ENCODE measurements around the gene DNAJC3.
"Not testable (repeated sequence)": the region's sequence is repeated elsewhere in the genome, so short reads cannot be mapped to it uniquely, and the experiment has no call there.

Gene DNAJC3

DNA sequence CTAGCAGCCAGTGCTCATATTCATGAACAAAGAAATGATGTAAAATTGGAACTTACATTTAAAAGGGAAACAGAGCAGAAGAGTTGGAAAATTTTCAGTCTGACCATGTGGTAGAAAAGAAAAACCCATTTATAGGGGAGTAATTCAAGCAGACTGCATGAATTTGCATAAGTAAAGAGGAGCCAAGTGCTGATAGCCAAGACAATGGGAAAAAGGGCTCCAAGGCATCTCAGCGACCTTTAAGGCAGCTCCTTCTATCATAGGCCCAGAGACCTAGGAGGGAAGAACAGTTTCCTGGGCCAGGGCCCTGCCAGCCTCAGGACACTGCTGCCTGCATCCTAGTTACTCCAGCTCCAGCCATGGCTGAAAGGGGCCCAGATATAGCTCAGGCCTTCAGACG, 7.5 kb downstream of the DNAJC3 start:
- no peaks in the 10 kb centered on the region for H3K36me3 ChIP-seq (ENCODE audit: insufficient read depth, low read length)
- no peak overlapping the region for H3K4me3 ChIP-seq (ENCODE audit: low read length)
- no peaks in the 10 kb centered on the region for H3K4me1 ChIP-seq (ENCODE audit: insufficient read depth, low read length)
- peaks cover 7% of the 10 kb centered on the region for H3K9me3 ChIP-seq (ENCODE audit: low read length)
- no peaks in the 10 kb centered on the region for H3K27me3 ChIP-seq (ENCODE audit: insufficient read depth, low read length)
- no peak overlapping the region for H2AFZ ChIP-seq (ENCODE audit: low read depth, low read length)

DNA sequence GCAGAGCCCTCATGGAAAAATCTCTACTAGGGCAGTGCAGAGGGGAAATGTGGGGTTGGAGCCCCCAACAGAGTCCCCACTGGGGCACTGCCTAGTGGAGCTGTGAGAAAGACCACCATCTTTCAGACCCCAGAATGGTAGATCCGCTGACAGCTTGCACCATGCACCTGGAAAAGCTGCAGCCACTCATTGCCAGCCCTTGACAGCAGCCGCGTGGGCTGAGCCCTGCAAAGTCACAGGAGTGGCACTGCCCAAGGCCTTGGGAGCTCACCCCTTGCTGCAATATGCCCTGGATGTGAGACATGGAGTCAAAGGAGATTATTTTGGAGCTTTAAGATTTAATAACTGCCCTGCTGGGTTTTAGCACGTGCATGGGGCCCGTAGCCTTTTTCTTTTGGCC, 8.0 kb downstream of the DNAJC3 start:
- not testable (repeated sequence) for H3K9me3 ChIP-seq (ENCODE audit: low read length); H3K27me3 ChIP-seq (ENCODE audit: insufficient read depth, low read length); H2AFZ ChIP-seq (ENCODE audit: low read depth, low read length); H3K36me3 ChIP-seq (ENCODE audit: insufficient read depth, low read length); H3K4me3 ChIP-seq (ENCODE audit: low read length); H3K4me1 ChIP-seq (ENCODE audit: insufficient read depth, low read length)

DNA sequence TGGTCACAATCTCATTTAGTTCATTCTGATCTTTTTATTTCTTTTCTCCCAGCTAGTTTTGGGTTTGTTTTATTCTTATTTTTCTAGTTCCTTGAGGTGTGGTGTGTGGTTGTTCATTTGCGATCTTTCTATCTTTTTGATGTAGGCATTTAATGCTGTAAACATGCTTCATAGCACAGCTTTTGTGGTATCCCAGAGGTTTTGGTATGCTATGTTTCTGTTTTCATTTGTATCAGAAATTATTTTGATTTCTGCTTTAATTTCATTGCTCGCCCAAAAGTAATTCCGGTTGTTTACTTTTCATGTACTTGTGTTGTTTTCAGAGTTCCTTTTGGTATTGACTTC, 12.6 kb downstream of the DNAJC3 start:
- H3K4me3 ChIP-seq (ENCODE audit: low read length): no peak overlapping the region

DNA sequence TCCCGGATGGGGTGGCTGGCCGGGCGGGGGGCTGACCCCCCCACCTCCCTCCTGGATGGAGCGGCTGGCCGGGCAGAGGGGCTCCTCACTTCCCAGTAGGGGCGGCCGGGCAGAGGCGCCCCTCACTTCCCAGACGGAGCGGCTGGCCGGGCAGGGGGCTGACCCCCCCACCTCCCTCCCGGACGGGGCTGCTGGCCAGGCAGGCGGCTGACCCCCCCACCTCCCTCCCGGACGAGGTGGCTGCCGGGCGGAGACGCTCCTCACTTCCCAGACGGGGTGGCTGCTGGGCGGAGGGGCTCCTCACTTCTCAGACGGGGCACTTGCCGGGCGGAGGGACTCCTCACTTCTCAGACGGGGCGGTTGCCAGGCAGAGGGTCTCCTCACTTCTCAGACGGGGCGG, 14.0 kb downstream of the DNAJC3 start:
- H3K9me3 ChIP-seq (ENCODE audit: low read length); H3K27me3 ChIP-seq (ENCODE audit: insufficient read depth, low read length); H2AFZ ChIP-seq (ENCODE audit: low read depth, low read length); H3K36me3 ChIP-seq (ENCODE audit: insufficient read depth, low read length); H3K4me3 ChIP-seq (ENCODE audit: low read length); H3K4me1 ChIP-seq (ENCODE audit: insufficient read depth, low read length): not testable (repeated sequence)

More for the DNA sequence above, 12.6 kb downstream of the DNAJC3 start:
- H2AFZ ChIP-seq (ENCODE audit: low read depth, low read length): no peak overlapping the region
- no peaks in the 10 kb centered on the region for H3K4me1 ChIP-seq (ENCODE audit: insufficient read depth, low read length)
- H3K27me3 ChIP-seq (ENCODE audit: insufficient read depth, low read length): no peaks in the 10 kb centered on the region
- no peaks in the 10 kb centered on the region for H3K36me3 ChIP-seq (ENCODE audit: insufficient read depth, low read length)
- H3K9me3 ChIP-seq (ENCODE audit: low read length): peaks cover 5% of the 10 kb centered on the region

DNA sequence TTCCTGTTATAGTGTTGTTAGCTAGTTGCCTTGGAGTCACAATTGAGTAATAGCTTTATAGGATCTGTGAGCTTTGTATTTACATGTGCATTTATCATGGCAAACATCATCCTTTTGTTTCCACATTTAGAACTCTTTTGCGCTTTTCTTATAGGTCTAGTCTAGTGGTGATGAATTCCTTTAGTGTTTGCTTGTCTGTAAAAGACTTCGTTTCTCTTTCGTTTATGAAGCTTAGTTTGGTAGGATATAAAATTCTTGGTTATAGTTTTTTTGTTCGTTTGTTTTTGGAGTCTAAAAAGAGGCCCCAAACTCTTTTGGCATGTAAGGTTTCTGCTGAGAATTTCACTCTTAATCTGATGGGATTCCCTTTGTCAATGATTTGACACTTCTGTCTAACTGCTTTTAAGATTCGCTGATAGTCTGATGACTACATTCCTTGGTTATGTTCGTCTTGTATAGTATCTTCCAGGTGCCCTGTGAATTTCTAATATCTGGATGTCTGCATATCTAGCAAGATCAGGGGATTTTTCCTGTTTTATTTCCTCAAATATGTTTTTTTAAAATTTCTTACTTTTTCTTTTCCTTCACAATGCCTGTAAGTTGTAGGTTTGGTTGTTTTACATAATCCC, 20.2 kb downstream of the DNAJC3 start:
- H3K27me3 ChIP-seq (ENCODE audit: insufficient read depth, low read length): no peaks in the 10 kb centered on the region
- no peak overlapping the region for H3K4me3 ChIP-seq (ENCODE audit: low read length)
- no peak overlapping the region for H2AFZ ChIP-seq (ENCODE audit: low read depth, low read length)
- no peaks in the 10 kb centered on the region for H3K36me3 ChIP-seq (ENCODE audit: insufficient read depth, low read length)
- H3K9me3 ChIP-seq (ENCODE audit: low read length): no peaks in the 10 kb centered on the region
- H3K4me1 ChIP-seq (ENCODE audit: insufficient read depth, low read length): no peaks in the 10 kb centered on the region

DNA sequence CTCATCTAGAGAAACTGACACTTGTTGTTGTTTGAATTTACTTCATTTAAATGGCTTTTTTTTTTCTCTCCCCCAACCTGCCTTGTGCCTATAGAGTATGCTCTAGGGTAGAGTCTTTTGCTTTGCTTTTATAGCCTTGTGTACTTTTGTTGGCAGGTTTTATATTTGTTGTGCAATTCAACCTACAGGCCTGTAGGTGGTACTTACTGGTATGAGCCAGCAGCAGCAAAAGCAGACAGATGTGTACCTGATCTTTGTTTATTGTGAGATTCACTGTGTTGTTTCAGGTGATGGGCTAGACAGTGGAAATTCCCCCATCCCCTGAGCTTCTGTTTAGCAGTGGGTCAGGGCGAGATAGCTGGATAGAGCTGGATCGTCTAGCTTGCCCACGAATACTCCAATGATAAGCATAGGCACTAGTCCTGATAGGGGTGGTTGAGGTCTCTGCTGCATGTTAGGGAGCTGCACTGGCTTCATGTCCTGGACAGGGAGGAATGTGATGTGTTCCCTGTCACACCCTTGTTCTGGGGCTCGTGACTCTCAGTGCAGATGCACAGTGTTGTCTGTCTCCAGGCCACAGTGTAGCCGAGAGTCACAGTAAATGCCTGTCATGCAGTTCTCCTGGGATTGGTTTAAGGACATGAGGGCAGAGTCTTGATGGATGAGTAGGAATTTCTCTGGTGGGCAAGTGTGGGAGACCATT, 21.3 kb downstream of the DNAJC3 start:
- H3K9me3 ChIP-seq (ENCODE audit: low read length): no peaks in the 10 kb centered on the region
- no peak overlapping the region for H2AFZ ChIP-seq (ENCODE audit: low read depth, low read length)
- H3K36me3 ChIP-seq (ENCODE audit: insufficient read depth, low read length): no peaks in the 10 kb centered on the region
- no peak overlapping the region for H3K4me3 ChIP-seq (ENCODE audit: low read length)
- no peaks in the 10 kb centered on the region for H3K27me3 ChIP-seq (ENCODE audit: insufficient read depth, low read length)
- no peaks in the 10 kb centered on the region for H3K4me1 ChIP-seq (ENCODE audit: insufficient read depth, low read length)

DNA sequence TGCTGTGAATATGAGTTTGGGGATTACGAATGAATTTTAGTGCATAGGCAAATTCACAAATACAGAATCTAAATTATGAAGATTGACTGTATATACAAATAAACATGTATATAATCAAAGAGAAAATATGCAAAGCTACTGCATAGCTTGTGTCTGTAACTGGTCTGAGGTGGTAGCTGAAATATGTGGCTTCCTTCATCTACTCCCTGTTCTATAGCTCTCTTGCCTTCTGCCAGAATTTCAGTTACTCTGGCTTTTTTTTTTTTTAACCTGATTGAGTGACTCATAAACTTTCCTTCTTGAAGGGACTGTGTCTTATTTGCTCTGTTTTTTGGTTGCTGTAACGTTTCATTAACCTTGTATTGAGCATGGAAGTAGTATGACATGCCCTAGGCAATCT, 26.6 kb downstream of the DNAJC3 start:
- Histone ChIP-seq H3K4me1 (ENCODE audit: insufficient read depth, low read length) (no peaks in the 10 kb centered on the region), H3K9me3 (ENCODE audit: low read length) (no peaks in the 10 kb centered on the region), H3K4me3 (ENCODE audit: low read length) (no peak overlapping the region), H3K27me3 (ENCODE audit: insufficient read depth, low read length) (no peaks in the 10 kb centered on the region), H3K36me3 (ENCODE audit: insufficient read depth, low read length) (no peaks in the 10 kb centered on the region), H2AFZ (ENCODE audit: low read depth, low read length) (no peak overlapping the region)

DNA sequence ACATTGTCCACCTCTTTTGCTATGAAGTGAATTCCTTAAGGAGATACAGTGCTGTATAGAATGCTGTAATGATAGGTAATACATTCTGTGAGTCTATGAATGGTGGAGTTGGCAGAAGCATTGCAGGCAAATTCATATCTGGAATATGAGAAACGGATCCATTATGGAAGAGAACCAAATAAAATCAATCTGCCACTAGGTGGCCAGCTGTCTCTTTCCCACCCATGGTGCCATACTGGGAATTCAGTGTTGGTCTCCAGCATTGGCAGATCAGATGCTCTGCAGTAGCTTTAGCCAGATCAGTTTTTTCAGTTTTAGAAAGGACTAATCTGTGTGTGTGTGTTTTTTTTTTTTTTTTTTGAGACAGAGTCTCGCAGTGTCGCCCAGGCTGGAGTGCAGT, 27.6 kb downstream of the DNAJC3 start:
- H3K9me3 ChIP-seq (ENCODE audit: low read length): no peaks in the 10 kb centered on the region
- H3K27me3 ChIP-seq (ENCODE audit: insufficient read depth, low read length): no peaks in the 10 kb centered on the region
- H3K4me3 ChIP-seq (ENCODE audit: low read length): no peak overlapping the region
- H3K36me3 ChIP-seq (ENCODE audit: insufficient read depth, low read length): no peaks in the 10 kb centered on the region
- no peaks in the 10 kb centered on the region for H3K4me1 ChIP-seq (ENCODE audit: insufficient read depth, low read length)
- no peak overlapping the region for H2AFZ ChIP-seq (ENCODE audit: low read depth, low read length)

DNA sequence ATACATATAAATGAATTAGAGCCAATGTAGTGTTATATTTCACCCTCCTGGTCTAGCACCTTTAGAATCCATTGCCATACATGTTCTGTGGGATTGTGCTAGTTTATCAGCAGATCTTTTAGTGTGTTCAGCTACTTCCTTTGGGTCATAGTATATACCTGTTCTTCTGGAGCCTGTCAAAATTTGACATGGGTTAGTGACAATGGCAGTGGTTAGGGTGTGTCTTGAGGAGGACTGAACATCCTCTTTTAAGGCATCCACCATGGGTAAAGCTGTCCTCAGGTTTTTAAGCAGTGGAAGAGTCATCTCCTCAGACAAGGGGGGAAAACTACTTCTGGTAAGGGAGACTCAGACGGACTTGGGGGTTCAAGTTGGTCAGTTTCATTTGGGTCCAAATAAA, 29.4 kb downstream of the DNAJC3 start:
- Histone ChIP-seq H3K27me3 (ENCODE audit: insufficient read depth, low read length) (no peaks in the 10 kb centered on the region), H3K9me3 (ENCODE audit: low read length) (no peaks in the 10 kb centered on the region), H3K36me3 (ENCODE audit: insufficient read depth, low read length) (peaks cover 3% of the 10 kb centered on the region), H3K4me3 (ENCODE audit: low read length) (no peak overlapping the region), H3K4me1 (ENCODE audit: insufficient read depth, low read length) (no peaks in the 10 kb centered on the region), H2AFZ (ENCODE audit: low read depth, low read length) (no peak overlapping the region)

DNA sequence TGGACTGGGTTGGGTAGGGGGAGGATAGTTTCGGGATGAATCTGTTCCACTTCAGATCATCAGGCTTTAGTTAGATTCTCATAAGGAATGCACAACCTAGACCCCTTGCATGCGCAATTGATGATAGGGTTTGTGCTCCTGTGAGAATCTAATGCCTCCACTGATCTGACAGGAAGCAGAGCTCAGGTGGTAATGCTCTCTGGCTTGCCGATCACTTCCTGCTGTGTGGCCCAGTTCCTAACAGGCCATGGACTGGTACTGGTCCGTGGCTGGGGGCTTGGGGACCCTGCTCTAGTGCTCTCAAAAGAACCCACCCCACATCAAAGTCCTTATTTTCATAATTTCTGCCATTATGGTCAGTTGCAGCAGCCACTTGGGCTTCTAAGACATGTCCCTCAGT, 30.1 kb downstream of the DNAJC3 start:
- Histone ChIP-seq H3K4me1 (ENCODE audit: insufficient read depth, low read length) (no peaks in the 10 kb centered on the region), H3K27me3 (ENCODE audit: insufficient read depth, low read length) (no peaks in the 10 kb centered on the region), H3K36me3 (ENCODE audit: insufficient read depth, low read length) (peaks cover 3% of the 10 kb centered on the region), H2AFZ (ENCODE audit: low read depth, low read length) (no peak overlapping the region), H3K9me3 (ENCODE audit: low read length) (no peaks in the 10 kb centered on the region), H3K4me3 (ENCODE audit: low read length) (no peak overlapping the region)

DNA sequence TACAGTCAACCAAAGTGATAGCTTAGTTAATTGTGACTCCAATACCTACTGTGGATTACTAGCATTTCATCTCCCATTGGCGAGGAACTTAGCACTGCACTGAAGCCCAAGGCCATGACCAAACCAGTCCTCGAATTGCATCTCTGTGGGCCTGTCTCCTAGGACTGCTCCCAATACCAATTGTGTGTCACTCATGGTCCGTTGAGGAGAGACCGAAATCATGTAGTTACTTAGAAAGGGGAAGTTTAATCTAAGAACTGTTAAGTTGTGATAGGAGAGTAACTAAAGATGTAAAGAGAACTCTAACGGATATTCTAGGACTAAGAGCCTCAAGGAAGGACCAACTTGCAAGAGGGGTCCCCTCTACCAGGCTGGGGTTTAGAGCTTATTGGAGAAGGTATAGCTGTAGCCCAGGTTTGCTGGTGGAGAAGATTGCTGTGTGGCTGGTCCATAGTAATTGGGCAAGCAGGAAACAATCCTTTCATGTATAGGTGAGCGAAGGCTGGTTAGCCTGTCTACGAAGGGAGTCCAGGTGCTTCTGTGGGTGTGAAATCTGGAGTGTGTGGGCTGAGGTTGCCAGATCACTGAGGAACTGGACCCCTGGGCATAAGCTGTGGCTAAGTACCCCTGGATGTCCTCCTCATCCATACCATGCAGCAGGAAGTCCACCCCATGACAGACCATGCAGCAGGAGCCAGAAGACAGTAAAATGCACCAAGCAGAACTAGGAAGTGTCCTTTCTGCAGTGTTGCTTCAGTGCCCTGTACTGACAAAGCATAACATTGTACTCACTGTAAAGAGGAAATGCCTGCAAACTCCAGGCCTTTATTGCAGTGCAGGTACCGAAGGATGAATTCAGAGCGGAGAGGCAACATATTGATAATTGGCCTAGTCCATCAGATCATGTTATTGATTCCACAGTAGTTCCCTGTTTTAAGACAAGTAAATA, 30.8 kb downstream of the DNAJC3 start:
- Histone ChIP-seq H3K36me3 (ENCODE audit: insufficient read depth, low read length) (peaks cover 3% of the 10 kb centered on the region), H2AFZ (ENCODE audit: low read depth, low read length) (no peak overlapping the region), H3K27me3 (ENCODE audit: insufficient read depth, low read length) (no peaks in the 10 kb centered on the region), H3K9me3 (ENCODE audit: low read length) (no peaks in the 10 kb centered on the region), H3K4me1 (ENCODE audit: insufficient read depth, low read length) (no peaks in the 10 kb centered on the region), H3K4me3 (ENCODE audit: low read length) (no peak overlapping the region)

DNA sequence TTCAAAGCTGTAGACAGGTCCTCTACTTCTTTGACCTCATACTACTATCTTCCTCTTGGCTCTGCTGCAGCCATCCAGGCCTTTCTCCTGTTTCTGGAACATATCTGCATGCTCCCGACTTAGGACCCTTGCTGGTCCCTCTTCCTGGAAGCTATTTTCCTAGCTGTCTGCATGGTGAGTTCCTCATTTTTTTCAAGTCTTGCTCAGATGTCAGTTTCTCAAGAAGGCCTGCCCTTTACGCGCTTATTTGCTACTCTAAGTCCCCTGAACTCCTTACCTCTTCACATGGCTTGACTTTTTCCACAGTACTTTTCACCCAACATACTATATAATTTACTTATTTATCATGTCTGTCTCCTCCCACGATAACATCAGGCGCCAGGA, 31.4 kb downstream of the DNAJC3 start:
- H3K36me3 ChIP-seq (ENCODE audit: insufficient read depth, low read length): peaks cover 3% of the 10 kb centered on the region
- H2AFZ ChIP-seq (ENCODE audit: low read depth, low read length): no peak overlapping the region

DNA sequence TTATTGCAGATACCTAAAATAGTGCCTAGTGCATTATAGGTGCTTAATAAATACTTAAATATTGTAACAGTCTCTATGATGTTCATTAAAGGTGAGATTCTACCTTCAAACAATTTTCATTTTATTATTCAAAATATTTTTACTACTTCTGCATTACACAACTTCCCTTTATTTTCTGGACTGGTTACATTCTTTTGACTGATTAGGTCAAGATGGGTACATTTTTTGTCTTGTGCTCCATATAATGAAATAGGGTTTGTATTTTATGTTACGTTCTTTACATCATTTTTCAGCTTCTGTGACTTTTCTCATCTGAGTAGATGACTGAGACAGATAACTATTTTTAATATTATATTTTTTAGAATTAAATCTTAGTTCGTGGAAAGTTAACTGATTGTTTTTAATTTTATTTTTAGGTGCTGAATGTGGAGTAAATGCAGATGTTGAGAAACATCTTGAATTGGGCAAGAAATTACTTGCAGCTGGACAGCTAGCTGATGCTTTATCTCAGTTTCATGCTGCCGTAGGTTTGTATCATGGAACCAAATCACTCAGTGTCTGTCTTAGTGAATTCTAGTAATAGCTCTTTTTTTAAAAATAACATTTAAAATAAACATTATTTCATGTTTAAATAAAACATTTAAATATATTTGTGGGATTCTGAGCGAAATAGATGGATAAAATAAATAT, 32.0 kb downstream of the DNAJC3 start:
- no peak overlapping the region for H3K4me3 ChIP-seq (ENCODE audit: low read length)
- no peak overlapping the region for H2AFZ ChIP-seq (ENCODE audit: low read depth, low read length)
- H3K9me3 ChIP-seq (ENCODE audit: low read length): no peaks in the 10 kb centered on the region
- H3K36me3 ChIP-seq (ENCODE audit: insufficient read depth, low read length): peaks cover 6% of the 10 kb centered on the region
- H3K27me3 ChIP-seq (ENCODE audit: insufficient read depth, low read length): no peaks in the 10 kb centered on the region
- H3K4me1 ChIP-seq (ENCODE audit: insufficient read depth, low read length): no peaks in the 10 kb centered on the region

More for the DNA sequence above, 31.4 kb downstream of the DNAJC3 start:
- H3K27me3 ChIP-seq (ENCODE audit: insufficient read depth, low read length): no peaks in the 10 kb centered on the region
- no peaks in the 10 kb centered on the region for H3K4me1 ChIP-seq (ENCODE audit: insufficient read depth, low read length)
- H3K4me3 ChIP-seq (ENCODE audit: low read length): no peak overlapping the region
- H3K9me3 ChIP-seq (ENCODE audit: low read length): no peaks in the 10 kb centered on the region
